Lower leg skin (tissue), 3 donors: ENCODE data around the gene TIMM17A.

Source experiments
- POLR2A ChIP-seq, 2 donors: fragments of 450-650 bp; IDR thresholded peaks; one replicate each; pipeline ENCODE4 v1.6.1; 2016 to 2017; ENCODE audit warnings: antibody characterized with exemption in 2 of 2, mild to moderate bottlenecking in 1 of 2, moderate library complexity in 1 of 2
- TF ChIP-seq, protein P1 (sequence below), 3 donors: fragments of 450-650 bp; IDR thresholded peaks; one replicate each; pipeline ENCODE4 v1.5.1; 2016; ENCODE audit warnings: antibody characterized with exemption in 3 of 3, mild to moderate bottlenecking in 3 of 3, moderate library complexity in 2 of 3

DNA sequence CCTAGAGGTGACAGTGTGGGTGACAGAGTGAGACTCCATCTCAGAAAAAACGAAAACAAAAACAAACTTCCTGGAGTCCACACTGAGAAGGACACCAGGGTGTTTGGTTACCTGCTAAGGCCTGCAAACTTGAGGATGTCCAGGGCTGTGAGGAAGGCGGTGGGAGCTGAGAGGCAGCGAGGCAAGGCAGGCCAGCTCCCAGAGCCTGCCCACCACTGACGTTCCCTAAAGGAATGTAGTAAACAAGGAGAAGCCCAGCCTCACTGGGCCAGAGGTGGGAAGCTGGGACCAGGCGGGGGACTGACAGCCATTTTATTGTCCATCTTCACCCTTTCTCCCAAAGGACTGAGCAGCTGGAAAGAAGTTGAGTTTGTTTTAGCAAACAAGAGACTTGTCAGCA, 42.5 kb upstream of the TIMM17A start:
- TF ChIP-seq, protein P1, sequence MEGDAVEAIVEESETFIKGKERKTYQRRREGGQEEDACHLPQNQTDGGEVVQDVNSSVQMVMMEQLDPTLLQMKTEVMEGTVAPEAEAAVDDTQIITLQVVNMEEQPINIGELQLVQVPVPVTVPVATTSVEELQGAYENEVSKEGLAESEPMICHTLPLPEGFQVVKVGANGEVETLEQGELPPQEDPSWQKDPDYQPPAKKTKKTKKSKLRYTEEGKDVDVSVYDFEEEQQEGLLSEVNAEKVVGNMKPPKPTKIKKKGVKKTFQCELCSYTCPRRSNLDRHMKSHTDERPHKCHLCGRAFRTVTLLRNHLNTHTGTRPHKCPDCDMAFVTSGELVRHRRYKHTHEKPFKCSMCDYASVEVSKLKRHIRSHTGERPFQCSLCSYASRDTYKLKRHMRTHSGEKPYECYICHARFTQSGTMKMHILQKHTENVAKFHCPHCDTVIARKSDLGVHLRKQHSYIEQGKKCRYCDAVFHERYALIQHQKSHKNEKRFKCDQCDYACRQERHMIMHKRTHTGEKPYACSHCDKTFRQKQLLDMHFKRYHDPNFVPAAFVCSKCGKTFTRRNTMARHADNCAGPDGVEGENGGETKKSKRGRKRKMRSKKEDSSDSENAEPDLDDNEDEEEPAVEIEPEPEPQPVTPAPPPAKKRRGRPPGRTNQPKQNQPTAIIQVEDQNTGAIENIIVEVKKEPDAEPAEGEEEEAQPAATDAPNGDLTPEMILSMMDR (IDR thresholded peaks at IDR 0.05) = no peak
- no peak for TF ChIP-seq POLR2A (IDR thresholded peaks at IDR 0.05)
